HG03439 (cell line): ENCODE results near the gene VAC14.
A peak's percentile ranks its signal among the peaks of the same experiment; 100 is the strongest.
"Not testable (repeated sequence)": the region's sequence is repeated elsewhere in the genome, so short reads cannot be mapped to it uniquely, and the experiment has no call there.

Source experiments
- ATAC-seq: cut with Tn5 transposase; IDR thresholded peaks from one replicate; pipeline ENCODE4 v1.9.1; 2021; ENCODE audit warnings: mild to moderate bottlenecking, moderate library complexity; ENCODE audit not compliant: unreplicated experiment

Gene VAC14

DNA sequence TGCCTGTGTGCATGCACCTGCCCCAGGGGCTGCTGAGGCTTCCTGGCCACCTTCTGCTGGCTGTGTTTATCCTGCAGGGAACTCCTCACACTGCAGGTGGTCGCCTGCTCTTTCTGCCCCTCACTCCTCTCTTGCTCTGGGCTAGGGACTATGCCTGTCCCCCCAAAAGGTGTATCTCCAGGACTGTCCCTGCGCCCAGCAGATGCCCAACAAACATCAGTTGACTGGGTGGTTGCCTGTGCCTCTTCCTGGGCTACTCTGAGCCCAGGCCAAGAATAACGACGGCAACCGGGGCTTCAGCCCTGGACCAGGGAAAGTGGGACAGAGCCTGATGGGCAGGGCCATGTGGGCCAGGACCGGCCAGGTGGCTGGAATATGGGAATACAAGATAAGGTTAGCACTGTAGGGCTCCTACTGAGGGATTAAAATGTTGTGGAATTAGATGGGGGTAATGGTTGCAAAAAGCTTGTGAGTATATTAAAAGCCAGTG, 55.4 kb downstream of the VAC14 start:
- no peak for ATAC-seq

DNA sequence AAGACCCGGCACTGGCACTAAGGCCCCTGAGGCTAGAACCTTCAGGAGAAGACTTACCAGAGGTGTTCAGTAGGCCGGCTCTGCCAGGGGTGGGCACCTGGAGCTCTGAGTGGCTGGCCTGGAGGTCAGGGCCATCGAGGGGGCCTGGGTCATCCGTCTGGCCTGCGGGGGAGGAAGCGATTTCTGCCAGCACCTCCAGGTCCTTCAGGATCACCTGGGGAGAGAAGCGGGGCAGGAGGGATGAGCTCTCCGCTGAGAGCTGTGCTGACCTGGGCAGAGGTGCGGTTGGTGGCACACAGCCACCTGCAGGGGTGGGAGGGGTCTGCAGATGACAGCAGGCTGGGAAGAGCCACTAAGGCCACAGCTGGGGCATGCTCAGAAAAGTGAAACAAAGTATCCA, 56.6 kb downstream of the VAC14 start:
- ATAC-seq = no peak

- no peak for ATAC-seq
These were observed 57.2 kb downstream of the VAC14 start for GRCh38 chr16:70743791-70744190.

DNA sequence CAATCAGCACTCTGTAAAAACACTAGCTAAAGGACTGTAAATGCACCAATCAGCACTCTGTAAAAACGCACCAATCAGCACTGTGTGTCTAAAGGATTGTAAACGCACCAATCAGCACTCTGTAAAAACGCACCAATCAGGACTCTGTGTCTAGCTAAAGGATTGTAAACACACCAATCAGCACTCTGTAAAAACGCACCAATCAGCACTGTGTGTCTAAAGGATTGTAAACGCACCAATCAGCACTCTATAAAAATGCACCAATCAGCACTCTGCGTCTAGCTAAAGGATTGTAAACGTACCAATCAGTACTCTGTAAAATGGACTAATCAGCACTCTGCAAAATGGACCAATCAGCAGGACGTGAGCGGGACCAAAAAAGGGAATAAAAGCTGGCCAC, 58.0 kb downstream of the VAC14 start:
- ATAC-seq = not testable (repeated sequence)

DNA sequence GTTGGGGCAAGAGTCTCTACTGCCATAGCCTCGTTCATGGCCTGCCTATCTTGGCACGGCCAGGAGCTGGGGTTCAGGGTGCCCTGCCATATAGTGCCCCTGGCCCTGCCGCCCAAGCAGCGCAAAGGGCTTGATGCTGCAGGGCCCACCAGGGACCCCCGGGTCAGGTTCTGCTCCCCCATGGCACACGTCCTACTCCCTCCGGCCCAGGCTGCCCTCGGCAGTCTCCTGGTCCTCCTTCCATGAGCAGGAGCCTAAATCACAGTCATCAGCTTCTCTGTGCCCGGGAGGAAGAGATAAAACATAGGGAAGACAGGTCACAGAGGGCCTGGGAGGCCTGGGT, 59.2 kb downstream of the VAC14 start:
- ATAC-seq = no peak

GRCh38 chr16:70740914-70741782, 59.8 kb downstream of the VAC14 start:
- ATAC-seq = no peak

GRCh38 chr16:70740174-70740913, 60.6 kb downstream of the VAC14 start:
- ATAC-seq = no peak

DNA sequence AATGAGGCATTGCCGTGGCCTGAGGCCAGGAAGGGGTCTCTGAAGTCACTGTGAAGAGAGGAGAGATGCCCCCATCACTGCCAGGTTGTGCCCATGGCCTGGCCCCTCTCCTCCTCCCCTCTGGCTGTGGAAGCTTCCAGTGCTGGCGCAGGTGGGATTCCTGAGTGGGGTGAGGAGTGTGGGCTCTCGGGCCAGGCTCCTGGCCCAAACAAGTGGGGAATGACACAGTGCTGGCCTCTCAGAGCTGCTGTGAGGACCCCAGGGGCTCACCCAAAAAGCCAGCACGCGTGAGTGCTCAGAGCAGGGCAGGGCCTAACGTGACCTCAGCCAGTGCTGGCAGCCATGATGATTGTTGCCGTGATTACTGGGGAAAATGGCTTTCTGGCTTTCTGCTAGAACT, 61.6 kb downstream of the VAC14 start:
- ATAC-seq = no peak

- no peak for ATAC-seq
These were observed 62.6 kb downstream of the VAC14 start for GRCh38 chr16:70738083-70738977.

- ATAC-seq = peak; percentile 86
These were observed 63.4 kb downstream of the VAC14 start for GRCh38 chr16:70737377-70738082.

DNA sequence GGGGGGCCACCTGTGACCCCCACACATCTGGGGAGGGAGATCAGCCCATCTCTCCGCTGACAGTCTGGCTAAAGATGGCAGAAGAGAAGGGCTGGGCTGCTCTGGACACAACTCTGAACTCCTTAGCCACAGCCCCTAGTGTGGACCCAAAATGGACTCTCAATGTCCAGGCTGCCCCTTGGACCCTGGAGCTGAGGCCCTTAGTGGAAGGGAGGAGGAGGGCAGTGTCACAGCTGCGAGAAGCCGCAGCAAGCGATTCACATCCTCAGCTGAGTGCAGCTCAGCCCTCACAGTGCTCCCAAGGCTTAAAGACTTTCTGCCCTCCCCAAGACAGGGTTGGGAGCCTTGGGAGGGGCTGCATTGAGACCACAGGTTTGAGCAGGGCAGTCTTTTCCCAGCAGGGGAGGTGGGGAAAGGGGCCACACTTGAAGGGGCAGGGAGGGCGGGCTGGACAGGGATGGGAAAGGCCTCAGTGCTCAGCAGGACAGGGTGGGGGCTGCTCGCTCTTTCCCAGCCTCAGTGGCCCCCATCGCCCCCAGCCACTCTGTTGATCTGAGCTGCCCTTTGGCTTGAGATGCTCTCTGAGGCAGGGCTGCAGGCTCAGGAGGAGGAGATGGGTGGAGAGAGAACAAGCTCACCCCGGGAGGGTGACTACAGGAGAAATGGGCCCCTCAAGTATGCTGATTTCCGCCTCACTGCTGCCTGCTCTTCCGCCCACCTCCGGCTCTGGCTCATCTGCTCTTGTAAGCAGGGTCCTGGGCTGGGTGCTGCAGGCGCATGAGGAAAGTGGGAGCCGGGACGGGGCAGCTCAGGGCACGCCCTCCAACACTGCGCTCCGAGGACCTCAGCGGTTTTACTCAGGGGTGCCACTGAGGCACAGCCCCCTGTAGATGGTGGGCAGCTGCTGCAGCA, 64.2 kb downstream of the VAC14 start:
- no peak for ATAC-seq

DNA sequence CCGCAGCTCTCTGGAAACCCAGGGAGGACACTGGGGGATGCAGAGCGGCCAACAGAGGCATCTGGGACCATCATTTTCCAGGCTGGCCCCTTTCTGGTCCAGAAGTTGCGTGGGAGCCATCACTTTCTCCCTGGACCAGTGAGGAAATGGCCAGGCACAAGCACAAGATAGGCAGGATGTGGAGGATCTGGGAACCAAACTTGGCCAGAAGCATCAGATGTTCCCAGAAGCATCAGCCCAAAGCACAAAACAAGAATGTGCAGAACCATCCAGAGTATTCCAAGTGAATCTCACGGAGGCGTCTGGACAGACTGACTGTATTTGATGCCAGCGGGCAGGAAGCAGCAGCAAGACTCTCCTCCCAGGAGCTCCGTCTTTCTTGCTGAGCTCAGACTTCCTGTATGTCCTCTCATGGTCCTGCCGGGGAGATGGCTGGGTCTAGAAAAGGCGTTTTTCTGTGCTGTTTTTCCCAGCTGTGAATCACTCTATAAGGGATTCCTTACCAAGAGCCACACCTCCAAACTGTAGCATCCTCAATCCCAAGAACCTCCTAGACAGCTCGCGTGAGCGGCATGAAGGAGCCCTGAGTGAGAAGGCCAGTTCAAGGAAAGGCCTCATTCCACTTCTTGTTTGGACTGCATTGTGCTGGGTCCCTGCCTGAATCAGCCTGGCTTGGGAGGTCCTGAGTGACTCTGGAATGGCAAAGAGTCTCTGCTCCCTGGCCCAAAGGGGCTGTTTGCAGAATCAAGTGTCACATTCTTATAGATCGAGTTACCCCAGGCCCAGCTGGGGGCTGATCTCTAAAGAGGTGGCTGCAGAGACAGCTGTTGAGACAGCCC, 65.6 kb downstream of the VAC14 start:
- no peak for ATAC-seq

- no peak for ATAC-seq
These were observed 66.3 kb downstream of the VAC14 start for GRCh38 chr16:70734522-70735095.

GRCh38 chr16:70730944-70731343, 70.0 kb downstream of the VAC14 start:
- ATAC-seq = no peak

- ATAC-seq = no peak
These were observed 70.9 kb downstream of the VAC14 start for GRCh38 chr16:70730031-70730430.

DNA sequence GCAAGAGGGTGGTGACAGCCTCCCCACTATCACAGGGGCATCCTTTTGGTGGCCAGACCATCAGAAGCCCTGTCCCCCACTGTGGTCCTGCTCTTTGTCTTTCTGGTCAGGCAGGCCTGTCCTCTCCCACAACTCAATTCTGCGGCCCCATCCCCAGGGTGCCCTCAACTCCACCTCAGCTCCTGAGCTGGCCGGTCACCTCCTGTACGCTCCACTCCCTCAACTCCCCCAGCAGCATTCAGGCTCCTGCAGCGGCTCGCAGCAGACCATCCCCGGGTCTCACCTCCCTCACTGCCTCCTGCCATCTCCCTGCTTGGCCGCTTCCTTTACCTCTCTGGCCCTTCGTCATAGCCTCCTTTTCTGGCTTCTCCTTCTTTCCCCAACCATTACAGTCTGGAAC, 71.7 kb downstream of the VAC14 start:
- ATAC-seq = no peak

DNA sequence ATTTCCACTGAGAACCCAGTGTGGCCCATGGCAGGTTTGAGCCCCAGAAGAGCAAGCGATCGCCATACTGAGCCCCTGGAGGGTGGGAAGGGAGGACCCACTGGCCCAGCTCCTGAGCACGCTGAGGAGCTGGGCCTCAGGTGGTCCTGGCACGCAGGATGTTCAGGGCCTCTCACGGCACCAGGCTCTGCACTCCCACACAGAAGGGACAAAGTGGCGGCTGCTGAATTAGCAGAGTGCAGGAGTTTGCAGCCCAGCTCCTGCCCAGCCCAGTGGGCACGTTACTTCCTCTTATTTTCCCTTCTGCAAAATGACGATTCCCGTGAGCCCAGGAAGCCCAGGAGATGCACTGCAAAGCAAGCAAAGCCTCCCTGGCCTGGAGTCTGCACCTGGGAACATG, 72.8 kb downstream of the VAC14 start:
- no peak for ATAC-seq

DNA sequence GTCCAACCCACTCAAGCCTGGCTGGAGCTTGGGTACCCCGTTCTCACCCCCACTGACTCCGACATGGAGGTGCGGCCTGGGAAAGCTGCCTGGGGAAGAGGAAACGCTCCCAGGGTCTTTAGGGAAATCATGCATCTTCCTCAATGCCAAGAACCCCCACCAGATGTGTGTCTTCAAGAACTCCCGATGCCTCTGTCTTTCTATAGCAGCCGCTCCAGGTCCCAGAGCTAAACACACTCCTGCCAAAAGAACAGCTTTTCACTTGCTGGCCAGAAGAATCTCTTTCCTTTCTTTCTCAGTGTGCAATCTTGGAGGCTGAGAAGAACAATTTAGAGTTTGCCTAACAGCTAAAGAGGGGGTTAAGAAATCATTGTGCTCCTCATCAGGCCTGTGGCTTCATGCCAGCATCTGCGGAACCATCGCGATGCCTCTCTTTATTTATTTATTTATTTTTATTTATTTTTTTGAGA, 74.0 kb downstream of the VAC14 start:
- ATAC-seq = no peak
